Measurements from ENCODE around the gene NBEA.
"Not testable (repeated sequence)": the region's sequence is repeated elsewhere in the genome, so short reads cannot be mapped to it uniquely, and the experiment has no call there.

The NBEA gene

DNA sequence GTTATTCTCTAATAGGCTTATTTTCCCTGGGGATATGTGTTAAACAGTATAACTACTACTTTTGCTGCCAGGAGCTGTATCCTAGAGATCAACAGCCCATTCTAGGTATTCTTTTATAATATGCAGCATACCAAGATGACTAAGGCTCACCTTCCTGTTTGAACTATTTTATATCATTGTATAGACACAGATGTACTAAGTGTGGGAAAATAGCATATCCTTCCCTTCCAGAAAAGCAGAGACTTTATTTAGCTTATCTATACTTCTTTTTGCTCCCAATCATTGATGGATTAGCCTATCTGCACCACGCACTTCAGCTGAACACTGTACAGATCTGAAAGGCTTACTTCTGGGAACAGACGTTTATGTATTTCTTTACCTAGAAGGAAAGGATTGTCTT lies 451.8 kb downstream of the NBEA start:
- DNase-seq (ENCODE audit: extremely low spot score): no peak
- ChIA-PET POLR2A (no interaction called here), CTCF (no interaction called here)
- TF ChIP-seq CTCF (IDR thresholded peaks at IDR 0.05; ENCODE audit: control extremely low read depth, extremely low read depth, low read depth, missing control alignments): no peak

- CTCF ChIA-PET; POLR2A ChIA-PET; DNase-seq (ENCODE audit: extremely low spot score): not testable (repeated sequence)
Observed at GRCh38 chr13:35408285-35408684, 466.2 kb downstream of the NBEA start.

DNA sequence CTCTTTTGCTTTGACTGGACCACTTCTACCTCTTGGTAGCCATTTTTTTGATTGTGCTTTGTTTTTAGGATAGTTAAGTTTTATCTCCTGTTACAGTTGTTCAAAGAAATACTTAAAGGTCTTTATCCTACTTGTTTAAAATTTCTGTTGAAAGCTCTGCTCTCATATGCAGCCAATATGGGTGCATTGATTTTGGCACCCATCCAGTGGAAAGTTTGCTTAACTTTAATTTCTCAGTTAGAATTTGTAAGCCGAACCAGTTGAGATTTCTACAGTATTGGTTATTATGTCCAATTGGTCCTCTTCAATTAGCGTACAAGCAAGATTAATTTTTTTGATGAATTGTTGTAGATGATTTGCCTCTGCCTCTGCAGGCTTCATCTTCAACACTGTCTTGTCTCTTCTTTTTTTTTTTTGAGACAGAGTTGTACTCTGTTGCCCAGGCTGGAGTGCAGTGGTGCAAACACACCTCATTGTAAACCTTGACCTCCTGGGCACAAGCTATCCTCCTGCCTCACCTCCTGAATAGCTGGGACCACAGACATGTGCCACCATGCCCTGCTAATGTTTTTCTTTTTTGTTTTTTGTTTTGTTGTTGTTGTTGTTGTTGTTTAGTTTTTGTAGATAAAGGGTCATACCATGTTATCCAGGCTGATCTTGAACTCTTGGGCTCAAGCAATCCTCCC lies 469.1 kb downstream of the NBEA start:
- ChIA-PET CTCF (no interaction called here), POLR2A (no interaction called here)
- no peak for DNase-seq (ENCODE audit: extremely low spot score)
- no peak for TF ChIP-seq CTCF (IDR thresholded peaks at IDR 0.05; ENCODE audit: control extremely low read depth, extremely low read depth, low read depth, missing control alignments)

DNA sequence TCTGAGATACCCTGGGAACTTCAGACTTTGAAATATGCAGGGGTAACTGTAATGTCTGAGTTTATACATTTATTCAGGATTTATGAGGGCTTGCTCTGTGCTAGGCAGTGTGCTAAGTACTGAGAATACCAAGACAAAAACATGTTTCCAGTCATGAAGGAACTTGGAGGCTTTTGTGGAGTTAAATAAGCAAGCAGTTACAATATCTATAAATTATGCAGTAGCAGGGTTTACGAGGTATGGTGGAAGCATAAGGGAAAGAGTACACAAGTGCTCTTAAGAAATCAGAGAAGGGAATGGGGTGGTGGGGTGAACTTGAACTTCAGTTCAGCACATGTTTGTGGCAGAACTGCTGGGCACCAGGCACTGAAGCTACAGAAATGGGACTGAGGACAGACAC lies 506.4 kb downstream of the NBEA start:
- CTCF ChIA-PET: no interaction called here
- POLR2A ChIA-PET: no interaction called here
- DNase-seq (ENCODE audit: extremely low spot score): no peak
- no peak for TF ChIP-seq CTCF (IDR thresholded peaks at IDR 0.05; ENCODE audit: control extremely low read depth, extremely low read depth, low read depth, missing control alignments)

DNA sequence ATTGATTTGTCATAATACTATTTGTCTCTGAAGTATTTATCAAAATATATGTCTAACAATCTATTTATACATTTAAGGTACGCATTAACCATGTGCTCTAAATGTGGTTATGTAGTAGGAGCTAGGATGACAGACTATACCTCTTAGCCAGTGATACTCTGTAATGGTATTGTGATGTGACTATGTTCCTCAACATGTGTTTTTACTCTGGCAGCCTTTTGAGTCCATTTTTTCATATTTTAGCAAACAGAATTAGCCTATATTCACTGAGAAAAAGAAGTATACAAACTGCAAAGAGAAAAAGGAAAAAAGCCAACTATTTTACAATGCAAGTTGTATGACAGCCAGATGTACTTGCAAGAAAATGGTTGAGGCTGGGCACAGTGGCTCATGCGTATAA lies 507.8 kb downstream of the NBEA start:
- no peak for TF ChIP-seq CTCF (IDR thresholded peaks at IDR 0.05; ENCODE audit: control extremely low read depth, extremely low read depth, low read depth, missing control alignments)
- ChIA-PET CTCF (no interaction called here), POLR2A (no interaction called here)
- no peak for DNase-seq (ENCODE audit: extremely low spot score)

GRCh38 chr13:35455022-35455421 lies 513.0 kb downstream of the NBEA start:
- TF ChIP-seq CTCF (IDR thresholded peaks at IDR 0.05; ENCODE audit: control extremely low read depth, extremely low read depth, low read depth, missing control alignments): no peak
- DNase-seq (ENCODE audit: extremely low spot score): no peak
- CTCF ChIA-PET: no interaction called here
- POLR2A ChIA-PET: no interaction called here

DNA sequence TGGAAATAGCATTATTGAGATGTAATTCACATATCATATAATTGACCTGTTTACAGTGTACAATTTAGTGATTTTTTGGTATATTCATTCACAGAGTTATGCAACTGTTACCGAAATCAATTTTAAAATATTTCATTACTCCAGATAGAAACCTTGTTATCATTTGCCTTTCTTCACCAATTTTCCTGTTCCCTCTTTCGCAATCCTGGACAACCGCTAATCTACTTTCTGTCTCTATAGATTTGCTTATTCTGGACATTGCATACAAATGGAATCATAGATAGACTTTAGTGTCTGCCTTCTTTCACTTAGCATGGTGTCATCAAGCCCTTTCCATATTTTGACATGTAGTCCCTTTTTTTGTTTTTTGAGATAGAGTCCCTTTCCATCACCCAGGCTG lies 515.2 kb downstream of the NBEA start:
- POLR2A ChIA-PET: no interaction called here
- CTCF ChIA-PET: no interaction called here
- TF ChIP-seq CTCF (IDR thresholded peaks at IDR 0.05; ENCODE audit: control extremely low read depth, extremely low read depth, low read depth, missing control alignments): no peak
- no peak for DNase-seq (ENCODE audit: extremely low spot score)

All from GM10248 (cell line).